HG02938 (cell line): ENCODE data around the gene MSTO1.
"Not testable (repeated sequence)": the region's sequence is repeated elsewhere in the genome, so short reads cannot be mapped to it uniquely, and the experiment has no call there.

ENCODE experiments used
- ATAC-seq: cut with Tn5 transposase; IDR thresholded peaks from one replicate; pipeline ENCODE4 v1.9.1; 2021; ENCODE audit warnings: mild to moderate bottlenecking, moderate library complexity; ENCODE audit not compliant: unreplicated experiment

Gene MSTO1

GRCh38 chr1:155610257-155610647 lies 234 bp downstream of the MSTO1 start:
- peak; percentile 15 for ATAC-seq

- not testable (repeated sequence) for ATAC-seq
Observed at GRCh38 chr1:155613226-155613625, 3.2 kb downstream of the MSTO1 start.

GRCh38 chr1:155622191-155622590 lies 12.2 kb downstream of the MSTO1 start:
- ATAC-seq: no peak

GRCh38 chr1:155623357-155623756 lies 13.3 kb downstream of the MSTO1 start:
- ATAC-seq: no peak

GRCh38 chr1:155626428-155626827 lies 16.4 kb downstream of the MSTO1 start:
- ATAC-seq: not testable (repeated sequence)

- ATAC-seq: no peak
Observed at GRCh38 chr1:155636397-155637153, 26.6 kb downstream of the MSTO1 start.

- ATAC-seq: no peak
Observed at GRCh38 chr1:155640367-155640766, 30.3 kb downstream of the MSTO1 start.

GRCh38 chr1:155642559-155643180 lies 32.7 kb downstream of the MSTO1 start:
- not testable (repeated sequence) for ATAC-seq

GRCh38 chr1:155643230-155643629 lies 33.2 kb downstream of the MSTO1 start:
- no peak for ATAC-seq

GRCh38 chr1:155645034-155645598 lies 35.1 kb downstream of the MSTO1 start:
- no peak for ATAC-seq

GRCh38 chr1:155645648-155646047 lies 35.6 kb downstream of the MSTO1 start:
- ATAC-seq: no peak

GRCh38 chr1:155646307-155646706 lies 36.3 kb downstream of the MSTO1 start:
- no peak for ATAC-seq

- no peak for ATAC-seq
Observed at GRCh38 chr1:155648207-155649147, 38.5 kb downstream of the MSTO1 start.

- ATAC-seq: no peak
Observed at GRCh38 chr1:155649676-155650075, 39.7 kb downstream of the MSTO1 start.

- no peak for ATAC-seq
Observed at GRCh38 chr1:155650231-155650757, 40.3 kb downstream of the MSTO1 start.

GRCh38 chr1:155651861-155652661 lies 42.0 kb downstream of the MSTO1 start:
- no peak for ATAC-seq

- ATAC-seq: no peak
Observed at GRCh38 chr1:155652951-155653350, 42.9 kb downstream of the MSTO1 start.

GRCh38 chr1:155657463-155657862 lies 47.4 kb downstream of the MSTO1 start:
- ATAC-seq: no peak

- not testable (repeated sequence) for ATAC-seq
Observed at GRCh38 chr1:155661239-155661638, 51.2 kb downstream of the MSTO1 start.
